NCI-H1092 treated with DMSO at 0.1 percent for 48 hours (cell line): ENCODE data around the gene COA8.

ENCODE experiments used
- DNase-seq: peaks from one replicate; lab custom pipeline; 2025; lab: John Stamatoyannopoulos, UW

Gene COA8

GRCh38 chr14:103537175-103537990, 25.4 kb upstream of the COA8 start:
- no peak for DNase-seq

GRCh38 chr14:103538291-103539055, 24.3 kb upstream of the COA8 start:
- DNase-seq, result no peak

GRCh38 chr14:103539056-103539825, 23.5 kb upstream of the COA8 start:
- no peak for DNase-seq

GRCh38 chr14:103540821-103541708, 21.7 kb upstream of the COA8 start:
- no peak for DNase-seq

- DNase-seq, result no peak
Measured at GRCh38 chr14:103541709-103542604, 20.8 kb upstream of the COA8 start.

- DNase-seq, result peak; percentile 74
Measured at GRCh38 chr14:103542605-103543088, 20.1 kb upstream of the COA8 start.

- peak; percentile 50 for DNase-seq
Measured at GRCh38 chr14:103543140-103543539, 19.6 kb upstream of the COA8 start.

GRCh38 chr14:103543721-103544387, 18.9 kb upstream of the COA8 start:
- peak; percentile 37 for DNase-seq

- DNase-seq, result peak; percentile 45
Measured at GRCh38 chr14:103544388-103545218, 18.2 kb upstream of the COA8 start.

GRCh38 chr14:103545219-103545914, 17.4 kb upstream of the COA8 start:
- no peak for DNase-seq

- no peak for DNase-seq
Measured at GRCh38 chr14:103545915-103546651, 16.7 kb upstream of the COA8 start.

GRCh38 chr14:103546652-103547454, 15.9 kb upstream of the COA8 start:
- peak; percentile 58 for DNase-seq

- no peak for DNase-seq
Measured at GRCh38 chr14:103547455-103547940, 15.3 kb upstream of the COA8 start.

GRCh38 chr14:103547941-103548462, 14.8 kb upstream of the COA8 start:
- DNase-seq, result no peak

GRCh38 chr14:103548463-103549351, 14.1 kb upstream of the COA8 start:
- no peak for DNase-seq
